ENCODE results near the gene PTPN14. TPM values are rescaled to one million over a fixed set of nuclear protein-coding genes. Genes with fewer than 3 reads are reported as not detected.
A peak's percentile ranks its signal among the peaks of the same experiment; 100 is the strongest.

PTPN14 gene
- total RNA-seq, 6 experiments from 2014 or later: 1.6 to 4.6 (median 2.1) TPM

- DNase-seq (no peak), ATAC-seq (no peak)
- WGBS (ENCODE audit: insufficient coverage, low coverage, low lambda C conversion rate, missing lambda C conversion rate): 92% methylated on average over 8 of the region's 18 CpGs
- no peak overlapping the region for H3K27ac ChIP-seq
- H3K4me3 ChIP-seq: no peak overlapping the region
- H3K9me3 ChIP-seq: no peaks in the 10 kb centered on the region
- H3K36me3 ChIP-seq: no peaks in the 10 kb centered on the region
- no peaks in the 10 kb centered on the region for H3K27me3 ChIP-seq
- H3K4me1 ChIP-seq: no peaks in the 10 kb centered on the region
- intact Hi-C loops (cut with DNase I): no loop called here
- TF ChIP-seq CTCF (IDR thresholded peaks at IDR 0.05) (no peak), POLR2A (IDR thresholded peaks at IDR 0.05) (no peak)
These were observed 166.9 kb downstream of the PTPN14 start for GRCh38 chr1:214384373-214385079.

GRCh38 chr1:214383381-214384372 is 167.7 kb downstream of the PTPN14 start:
- ATAC-seq: peak in 1 of 4 donors; percentile 32
- Histone ChIP-seq H3K4me3 (no peak overlapping the region), H3K36me3 (no peaks in the 10 kb centered on the region), H3K27ac (no peak overlapping the region), H3K9me3 (no peaks in the 10 kb centered on the region), H3K4me1 (no peaks in the 10 kb centered on the region), H3K27me3 (no peaks in the 10 kb centered on the region)
- WGBS (ENCODE audit: insufficient coverage, low coverage, low lambda C conversion rate, missing lambda C conversion rate): 93% methylated on average over 12 of the region's 45 CpGs
- DNase-seq: no peak
- TF ChIP-seq CTCF (IDR thresholded peaks at IDR 0.05) (no peak), POLR2A (IDR thresholded peaks at IDR 0.05) (no peak)
- intact Hi-C loops (cut with DNase I): no loop called here

- H3K36me3 ChIP-seq: no peaks in the 10 kb centered on the region
- ATAC-seq: no peak
- H3K27me3 ChIP-seq: no peaks in the 10 kb centered on the region
- DNase-seq: no peak
- WGBS (ENCODE audit: insufficient coverage, low coverage, low lambda C conversion rate, missing lambda C conversion rate): 33% methylated on average over 1 of the region's 1 CpG
- no peak overlapping the region for H3K4me3 ChIP-seq
- no peak for TF ChIP-seq POLR2A (IDR thresholded peaks at IDR 0.05)
- no peak overlapping the region for H3K27ac ChIP-seq
- intact Hi-C loops (cut with DNase I): no loop called here
- no peaks in the 10 kb centered on the region for H3K9me3 ChIP-seq
- no peaks in the 10 kb centered on the region for H3K4me1 ChIP-seq
These were observed 170.3 kb downstream of the PTPN14 start for GRCh38 chr1:214380986-214381695.

- H3K27ac ChIP-seq: no peak overlapping the region
- no peaks in the 10 kb centered on the region for H3K36me3 ChIP-seq
- intact Hi-C loops (cut with DNase I): no loop called here
- DNase-seq (no peak), ATAC-seq (no peak)
- no peaks in the 10 kb centered on the region for H3K27me3 ChIP-seq
- TF ChIP-seq POLR2A (IDR thresholded peaks at IDR 0.05): no peak
- no peak for TF ChIP-seq CTCF (IDR thresholded peaks at IDR 0.05)
- no peak overlapping the region for H3K4me3 ChIP-seq
- WGBS (ENCODE audit: insufficient coverage, low coverage, low lambda C conversion rate, missing lambda C conversion rate): 83% methylated on average over 1 of the region's 3 CpGs
- H3K4me1 ChIP-seq: no peaks in the 10 kb centered on the region
- no peaks in the 10 kb centered on the region for H3K9me3 ChIP-seq
These were observed 171.0 kb downstream of the PTPN14 start for GRCh38 chr1:214380396-214380795.
